Activated naive CD4-positive, alpha-beta T cell treated with anti-CD3 and anti-CD28 coated beads for 36 hours (primary cell): ENCODE results near the gene SDK2. TPM values are rescaled to one million over a fixed set of nuclear protein-coding genes. Genes with fewer than 3 reads are reported as not detected.

Source experiments
- CTCF ChIA-PET: fragments of 350-600 bp; sonication (Branson Sonifier 250); formaldehyde crosslinking; loops from one replicate; lab custom pipeline; 2021; ENCODE audit warnings: antibody characterized with exemption; lab: Charles Lee
- DNase-seq: peaks from one replicate; pipeline ENCODE4 v3.0.0-alpha.2; 2020
- H3K27ac Mint-ChIP-seq: one replicate; pipeline ENCODE4 v1.8.0; 2021; ENCODE audit warnings: mild to moderate bottlenecking, mixed read lengths
- H3K27me3 Mint-ChIP-seq: one replicate; pipeline ENCODE4 v1.8.0; 2021; ENCODE audit warnings: low read depth, mixed read lengths
- H3K36me3 Mint-ChIP-seq: one replicate; pipeline ENCODE4 v1.8.0; 2021; ENCODE audit warnings: low read depth, mixed read lengths
- H3K4me1 Mint-ChIP-seq: one replicate; pipeline ENCODE4 v1.8.0; 2021; ENCODE audit warnings: low read depth, mixed read lengths
- H3K4me3 Mint-ChIP-seq: one replicate; pipeline ENCODE4 v1.8.0; 2021; ENCODE audit warnings: mild to moderate bottlenecking, moderate library complexity, mixed read lengths
- H3K9me3 Mint-ChIP-seq: one replicate; pipeline ENCODE4 v1.8.0; 2021; ENCODE audit warnings: mixed read lengths
- intact Hi-C: fragments of 100-400 bp; cut with micrococcal nuclease; formaldehyde crosslinking; loops from one replicate; pipeline ENCODE4 v1.15.1; 2023
- total RNA-seq, 2 experiments: library from RNA; stranded (reverse); gene quantifications; one replicate each; pipeline ENCODE4 v1.2.3, GENCODE V29; 2021

Gene SDK2
- total RNA-seq, 2 experiments from 2014 or later, result 0.27 to 0.50 TPM

DNA sequence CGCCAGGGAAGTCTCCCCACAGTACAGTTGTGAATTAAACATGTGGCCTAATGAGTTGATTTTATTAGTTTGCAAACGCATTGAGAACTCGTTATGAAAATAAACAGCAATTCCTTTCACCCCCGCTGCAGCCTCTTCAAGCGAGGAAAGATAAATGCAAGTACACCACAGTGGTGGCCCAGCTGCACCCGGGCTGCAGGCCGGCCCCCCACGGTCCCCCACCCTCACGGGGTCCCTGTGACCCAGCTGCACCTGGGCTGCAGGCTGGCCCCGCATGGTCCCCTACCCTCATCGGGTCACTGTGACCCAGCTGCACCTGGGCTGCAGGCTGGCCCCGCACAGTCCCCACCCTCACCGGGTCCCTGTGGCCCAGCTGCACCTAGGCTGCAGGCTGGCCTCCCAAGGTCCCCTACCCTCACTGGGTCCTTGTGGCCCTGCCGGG lies 32.2 kb downstream of the SDK2 start:
- CTCF ChIA-PET, result no interaction called here
- no peak overlapping the region for H3K27ac Mint-ChIP-seq
- no peaks in the 10 kb centered on the region for H3K36me3 Mint-ChIP-seq
- no peaks in the 10 kb centered on the region for H3K9me3 Mint-ChIP-seq
- no peak overlapping the region for H3K4me3 Mint-ChIP-seq
- H3K27me3 Mint-ChIP-seq, result no peaks in the 10 kb centered on the region
- no peaks in the 10 kb centered on the region for H3K4me1 Mint-ChIP-seq
- no peak for DNase-seq
- intact Hi-C loops, result no loop called here

DNA sequence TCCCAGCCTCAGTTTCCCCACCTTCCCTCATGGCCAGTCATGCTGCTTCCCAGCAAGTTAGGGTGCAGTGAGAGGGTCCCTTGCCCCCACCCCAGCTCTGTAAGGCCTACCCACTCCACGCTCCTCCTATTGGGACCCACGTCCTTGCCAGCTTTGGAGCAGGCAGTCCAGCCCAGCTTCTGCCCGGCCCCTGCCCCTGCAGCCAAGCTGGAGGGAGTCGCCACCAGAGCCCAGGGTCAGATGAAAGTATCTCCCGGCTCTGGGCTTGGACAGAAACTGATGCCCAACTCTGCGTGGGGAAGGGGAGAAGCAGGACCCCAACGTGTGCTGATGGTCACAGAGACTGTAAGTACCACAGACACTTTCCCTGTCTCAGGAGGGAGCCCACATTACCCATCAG lies 32.6 kb downstream of the SDK2 start:
- intact Hi-C loops, result no loop called here
- no peak for DNase-seq
- Mint-ChIP-seq H3K27me3 (no peaks in the 10 kb centered on the region), H3K36me3 (no peaks in the 10 kb centered on the region), H3K4me3 (no peak overlapping the region), H3K27ac (no peak overlapping the region), H3K4me1 (no peaks in the 10 kb centered on the region), H3K9me3 (no peaks in the 10 kb centered on the region)
- CTCF ChIA-PET, result no interaction called here

DNA sequence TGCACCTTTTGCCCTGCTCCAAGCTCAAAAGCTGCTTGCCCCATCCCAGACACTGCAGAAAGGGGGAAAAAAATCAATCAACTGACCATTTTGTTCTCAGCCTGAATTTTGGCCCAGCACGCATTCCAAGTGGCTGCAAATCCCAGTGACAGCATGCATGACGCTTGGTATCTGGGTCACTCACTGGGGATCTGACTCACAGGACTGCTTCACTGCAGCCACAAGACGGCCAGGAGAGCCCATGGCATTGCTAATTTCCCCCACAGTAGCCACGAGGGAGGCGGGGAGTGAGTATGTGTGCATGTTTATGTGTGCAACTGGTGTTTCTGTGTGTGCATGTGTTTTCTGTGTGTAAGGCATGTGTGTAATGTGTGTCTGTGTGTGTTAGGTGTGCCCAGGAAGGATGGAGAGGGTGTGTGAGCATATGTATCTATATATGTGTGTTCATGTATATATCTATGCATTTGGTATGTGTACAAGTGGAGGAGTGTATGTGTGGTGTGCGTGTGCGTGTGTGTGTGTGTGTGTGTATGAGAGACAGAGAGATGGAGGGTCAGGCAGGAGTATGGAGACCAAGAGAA lies 33.8 kb downstream of the SDK2 start:
- CTCF ChIA-PET, result no interaction called here
- Mint-ChIP-seq H3K27ac (no peak overlapping the region), H3K36me3 (no peaks in the 10 kb centered on the region), H3K27me3 (no peaks in the 10 kb centered on the region), H3K4me3 (no peak overlapping the region), H3K9me3 (no peaks in the 10 kb centered on the region), H3K4me1 (no peaks in the 10 kb centered on the region)
- intact Hi-C loops, result no loop called here
- no peak for DNase-seq

DNA sequence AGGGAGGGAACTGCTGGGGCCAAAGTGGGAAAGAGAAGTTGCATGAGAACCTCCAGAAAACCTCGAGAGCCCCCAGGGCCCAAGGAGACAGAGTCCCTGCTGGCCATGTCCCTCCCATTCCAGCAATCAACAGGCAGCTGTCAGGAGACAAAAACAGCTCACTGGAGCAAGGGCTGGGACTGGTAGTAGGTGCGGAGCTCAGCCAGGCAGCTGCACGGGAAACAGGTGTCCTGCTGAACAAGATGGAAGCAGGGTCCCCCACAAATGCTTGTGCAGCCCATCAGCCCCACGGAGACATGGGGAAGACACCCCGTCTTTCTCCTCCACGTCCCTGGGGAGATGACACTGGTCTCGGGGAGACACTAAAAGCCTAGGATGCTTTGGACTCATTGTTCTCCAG lies 34.5 kb downstream of the SDK2 start:
- Mint-ChIP-seq H3K9me3 (no peaks in the 10 kb centered on the region), H3K4me3 (no peak overlapping the region), H3K27ac (no peak overlapping the region), H3K36me3 (no peaks in the 10 kb centered on the region), H3K27me3 (no peaks in the 10 kb centered on the region), H3K4me1 (no peaks in the 10 kb centered on the region)
- DNase-seq, result no peak
- intact Hi-C loops, result no loop called here
- CTCF ChIA-PET, result no interaction called here

DNA sequence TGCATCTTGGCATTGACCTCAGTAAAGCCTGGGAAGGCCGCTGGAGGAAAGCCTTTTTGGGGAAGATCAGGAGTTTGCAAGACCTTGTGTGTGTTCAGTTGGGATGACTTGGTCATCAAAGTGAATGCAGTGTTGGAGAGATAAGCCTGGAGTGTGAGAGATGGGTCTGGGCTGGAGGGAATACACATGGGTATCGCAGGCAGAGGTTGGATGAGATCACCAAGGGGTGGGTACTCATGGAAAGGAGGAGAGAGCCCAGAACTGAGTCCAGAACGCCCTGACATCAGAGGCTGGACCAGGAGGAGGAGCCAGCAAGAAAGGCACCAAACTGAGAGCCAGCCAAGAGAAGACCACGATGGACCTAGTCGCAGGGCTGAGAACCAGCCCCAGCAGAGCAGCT lies 35.2 kb downstream of the SDK2 start:
- H3K4me3 Mint-ChIP-seq, result no peak overlapping the region

DNA sequence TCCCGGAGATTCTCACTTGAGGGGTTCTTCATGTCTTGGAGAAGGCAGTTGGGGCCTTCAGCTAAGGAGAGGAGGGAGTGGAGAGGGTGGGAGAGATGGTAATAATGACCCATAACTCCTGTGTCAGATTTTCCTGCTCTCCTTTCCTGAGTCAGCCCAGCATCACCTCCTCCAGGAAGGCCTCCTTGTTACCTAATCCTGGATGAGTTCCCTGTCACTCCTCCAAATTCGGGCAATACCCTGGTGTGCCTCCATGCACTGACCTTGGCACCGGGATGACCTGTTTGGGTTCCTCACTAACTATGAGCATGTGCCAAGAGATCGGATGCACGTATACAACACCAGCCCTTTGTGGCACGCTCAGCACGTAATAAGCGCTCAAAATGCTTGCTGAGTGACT lies 38.8 kb downstream of the SDK2 start:
- intact Hi-C loops, result no loop called here
- CTCF ChIA-PET, result no interaction called here
- H3K4me3 Mint-ChIP-seq, result no peak overlapping the region

More for the DNA sequence above, 35.2 kb downstream of the SDK2 start:
- intact Hi-C loops, result no loop called here
- DNase-seq, result no peak
- CTCF ChIA-PET, result no interaction called here
- Mint-ChIP-seq H3K27ac (no peak overlapping the region), H3K4me1 (no peaks in the 10 kb centered on the region), H3K36me3 (no peaks in the 10 kb centered on the region), H3K9me3 (no peaks in the 10 kb centered on the region), H3K27me3 (no peaks in the 10 kb centered on the region)

DNA sequence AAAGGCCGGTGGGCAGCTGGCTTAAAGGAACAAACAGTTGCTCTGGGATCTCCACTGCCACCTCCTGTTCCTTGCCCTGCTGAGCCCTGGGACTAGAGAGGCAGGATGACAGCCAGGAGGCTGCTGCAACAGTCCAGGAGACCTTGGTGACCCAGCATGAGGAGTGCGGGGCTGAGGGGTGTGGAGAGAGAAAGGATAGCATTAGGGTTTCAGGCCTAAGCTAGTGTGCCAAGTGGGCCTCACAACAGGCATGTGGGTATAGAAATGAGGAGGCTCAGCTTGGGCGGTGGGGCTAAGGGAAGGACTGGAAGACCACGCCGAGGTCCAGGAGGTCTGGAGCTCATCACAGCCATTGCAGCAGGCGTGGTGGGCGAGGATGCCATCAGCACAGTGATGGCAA lies 39.8 kb downstream of the SDK2 start:
- intact Hi-C loops, result no loop called here
- H3K4me3 Mint-ChIP-seq, result no peak overlapping the region
- H3K27ac Mint-ChIP-seq, result no peak overlapping the region
- CTCF ChIA-PET, result interaction anchor here (1.6 kb wide), 1 partner anchor 175 kb away, joined by 3 read pairs; no protein-coding TSS in a partner anchor
- no peaks in the 10 kb centered on the region for H3K9me3 Mint-ChIP-seq
- H3K36me3 Mint-ChIP-seq, result no peaks in the 10 kb centered on the region
- DNase-seq, result no peak
- no peaks in the 10 kb centered on the region for H3K27me3 Mint-ChIP-seq
- no peaks in the 10 kb centered on the region for H3K4me1 Mint-ChIP-seq

More for the DNA sequence above, 38.8 kb downstream of the SDK2 start:
- Mint-ChIP-seq H3K4me1 (no peaks in the 10 kb centered on the region), H3K27ac (no peak overlapping the region), H3K27me3 (no peaks in the 10 kb centered on the region), H3K9me3 (no peaks in the 10 kb centered on the region), H3K36me3 (no peaks in the 10 kb centered on the region)
- no peak for DNase-seq

DNA sequence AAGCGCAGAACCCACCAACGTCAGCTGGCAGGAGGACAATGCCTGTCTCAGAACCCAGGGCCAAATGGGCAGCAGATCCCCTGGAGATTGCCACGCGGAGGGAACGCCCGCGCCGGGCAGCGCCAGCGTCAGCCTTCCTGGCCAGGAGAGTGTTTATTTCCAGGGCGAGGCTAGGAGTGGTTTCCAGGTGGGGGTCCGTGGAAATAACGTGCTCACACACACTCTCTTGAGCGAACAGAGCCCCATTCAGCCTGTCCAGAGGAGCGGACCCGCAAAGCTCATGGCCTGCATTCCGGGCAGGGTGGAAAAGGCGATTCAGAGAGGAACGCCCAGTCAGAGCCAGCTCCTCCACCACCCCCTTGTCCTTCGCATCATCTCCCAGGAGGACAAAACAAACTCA lies 40.3 kb downstream of the SDK2 start:
- Mint-ChIP-seq H3K9me3 (no peaks in the 10 kb centered on the region), H3K27ac (no peak overlapping the region), H3K27me3 (no peaks in the 10 kb centered on the region), H3K4me3 (no peak overlapping the region), H3K4me1 (no peaks in the 10 kb centered on the region), H3K36me3 (no peaks in the 10 kb centered on the region)
- intact Hi-C loops, result no loop called here
- CTCF ChIA-PET, result interaction anchor here (1.6 kb wide), 1 partner anchor 174 kb away, joined by 3 read pairs; no protein-coding TSS in a partner anchor
- DNase-seq, result no peak

DNA sequence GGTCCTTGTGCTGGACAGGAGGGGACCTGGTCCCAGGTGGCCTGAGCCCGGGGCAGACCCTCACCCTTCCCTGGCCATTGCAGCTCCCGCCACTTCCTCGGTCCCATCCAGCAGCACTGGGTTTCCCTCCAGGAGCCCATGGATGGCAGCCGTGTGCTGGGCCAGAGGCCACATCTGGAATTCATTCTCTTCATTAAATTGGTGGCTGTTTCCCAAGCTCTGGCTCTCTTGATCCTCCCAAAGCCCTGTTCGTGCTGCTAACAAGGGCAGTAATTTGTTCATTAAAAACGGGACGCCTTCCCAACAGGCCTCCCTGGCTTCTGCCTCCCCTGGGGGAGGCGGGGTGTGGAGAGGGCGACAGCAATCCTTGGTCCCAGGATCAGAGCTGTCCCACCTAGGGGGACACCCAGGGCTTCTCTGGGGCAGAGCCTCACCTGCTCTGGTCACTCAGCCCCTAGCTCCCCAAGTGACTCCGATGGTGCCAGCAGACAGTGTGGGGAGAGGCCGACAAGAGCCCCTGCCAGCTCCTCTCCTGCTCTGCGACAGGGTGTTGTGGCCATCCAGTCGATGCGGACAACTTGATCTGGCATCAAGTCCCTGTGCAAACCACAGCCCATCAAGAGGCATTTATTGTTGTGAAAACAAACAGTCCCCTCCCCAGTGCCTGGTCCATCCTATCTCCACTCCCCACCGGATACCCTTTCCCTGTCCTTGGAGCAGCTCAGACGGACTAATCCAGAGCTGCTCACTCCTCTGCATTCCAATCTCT lies 44.0 kb downstream of the SDK2 start:
- no peak overlapping the region for H3K4me3 Mint-ChIP-seq
- H3K4me1 Mint-ChIP-seq, result peaks cover under 1% of the 10 kb centered on the region
- DNase-seq, result no peak
- H3K36me3 Mint-ChIP-seq, result no peaks in the 10 kb centered on the region
- H3K27ac Mint-ChIP-seq, result no peak overlapping the region
- no peaks in the 10 kb centered on the region for H3K9me3 Mint-ChIP-seq
- intact Hi-C loops, result no loop called here
- CTCF ChIA-PET, result interaction anchor here (0.6 kb wide), 1 partner anchor 60 kb away, joined by 3 read pairs; no protein-coding TSS in a partner anchor
- no peaks in the 10 kb centered on the region for H3K27me3 Mint-ChIP-seq

DNA sequence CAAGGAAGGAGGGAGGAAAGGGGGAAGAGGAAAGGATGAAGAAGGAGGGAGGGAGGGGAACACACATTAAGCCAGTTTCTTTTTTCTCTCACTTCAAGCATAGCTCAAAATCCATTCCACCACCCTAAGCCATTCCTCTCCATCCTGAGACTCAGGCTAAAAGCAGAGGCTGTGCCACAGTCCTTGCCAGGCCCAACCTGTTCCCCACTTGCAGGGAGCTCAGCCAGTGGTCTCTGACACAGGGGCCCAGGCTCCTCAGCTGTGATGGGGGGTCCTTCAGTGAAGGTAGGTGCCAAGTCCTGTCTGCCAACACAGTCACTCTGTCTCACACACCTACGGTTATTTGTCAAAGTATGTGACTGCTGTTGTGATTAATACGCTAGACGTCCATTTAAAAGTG lies 44.6 kb downstream of the SDK2 start:
- Mint-ChIP-seq H3K4me3 (no peak overlapping the region), H3K4me1 (peaks cover 7% of the 10 kb centered on the region), H3K27ac (no peak overlapping the region), H3K36me3 (no peaks in the 10 kb centered on the region), H3K27me3 (no peaks in the 10 kb centered on the region), H3K9me3 (no peaks in the 10 kb centered on the region)
- no peak for DNase-seq
- intact Hi-C loops, result loop anchor here (10.0 kb wide), 2 partner anchors 225 to 355 kb away; no protein-coding TSS in a partner anchor
- CTCF ChIA-PET, result interaction anchor here (0.6 kb wide), 1 partner anchor 59 kb away, joined by 3 read pairs; no protein-coding TSS in a partner anchor

DNA sequence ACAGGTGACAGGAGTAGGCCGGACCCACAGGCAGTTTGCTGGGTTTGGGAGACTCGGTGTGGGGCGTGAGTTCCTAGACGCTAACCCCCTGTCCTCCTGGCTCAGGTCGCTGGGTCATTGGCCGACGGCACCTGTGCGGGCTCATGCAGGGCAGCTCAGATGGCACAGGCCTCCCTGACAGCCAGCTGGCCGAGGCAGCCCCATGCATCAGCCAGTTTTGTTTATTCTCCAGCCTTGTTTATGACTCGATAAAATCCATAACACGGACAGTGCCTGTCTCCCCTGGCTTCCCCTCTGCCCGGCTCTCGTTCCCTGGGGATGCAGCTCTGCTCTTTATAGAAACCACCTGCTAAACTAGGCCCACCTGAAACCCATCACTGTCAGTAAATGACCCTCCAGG lies 46.0 kb downstream of the SDK2 start:
- no peaks in the 10 kb centered on the region for H3K9me3 Mint-ChIP-seq
- no peak overlapping the region for H3K27ac Mint-ChIP-seq
- no peaks in the 10 kb centered on the region for H3K27me3 Mint-ChIP-seq
- no peaks in the 10 kb centered on the region for H3K36me3 Mint-ChIP-seq
- H3K4me1 Mint-ChIP-seq, result peaks cover 18% of the 10 kb centered on the region
- CTCF ChIA-PET, result no interaction called here
- no peak overlapping the region for H3K4me3 Mint-ChIP-seq
- intact Hi-C loops, result loop anchor here (10.0 kb wide), 2 partner anchors 227 to 357 kb away; no protein-coding TSS in a partner anchor
- no peak for DNase-seq

DNA sequence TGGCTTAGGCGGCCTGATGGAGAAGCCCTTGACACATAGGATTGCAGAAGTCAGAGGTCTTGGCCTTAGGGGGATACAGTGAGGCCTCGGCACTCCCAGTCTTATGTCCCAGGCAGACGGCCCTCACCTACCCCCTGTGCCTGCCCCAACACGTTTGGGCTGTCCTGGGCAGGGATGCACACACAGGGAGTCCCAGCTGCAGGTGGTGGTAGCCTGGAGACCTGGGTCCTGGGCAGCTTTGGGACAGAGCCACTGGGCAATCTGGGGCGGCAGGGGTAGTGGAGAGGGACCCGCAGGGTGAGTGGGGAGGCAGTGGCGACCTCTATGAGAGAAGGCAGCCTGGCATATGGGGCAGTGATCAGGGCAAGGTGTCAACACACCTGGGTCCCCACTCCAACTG lies 48.3 kb downstream of the SDK2 start:
- CTCF ChIA-PET, result interaction anchor here (0.7 to 0.9 kb wide), 2 partner anchors 10 to 285 kb away, joined by 3 to 4 read pairs; no protein-coding TSS in a partner anchor
- intact Hi-C loops, result loop anchor here (2.0 to 10.0 kb wide), 3 partner anchors 115 to 359 kb away; no protein-coding TSS in a partner anchor
- no peak overlapping the region for H3K27ac Mint-ChIP-seq
- H3K27me3 Mint-ChIP-seq, result no peaks in the 10 kb centered on the region
- DNase-seq, result no peak
- peaks cover 41% of the 10 kb centered on the region for H3K4me1 Mint-ChIP-seq
- H3K36me3 Mint-ChIP-seq, result no peaks in the 10 kb centered on the region
- no peaks in the 10 kb centered on the region for H3K9me3 Mint-ChIP-seq
- H3K4me3 Mint-ChIP-seq, result no peak overlapping the region
